Prostate gland (tissue), 1 donor: Measurements from ENCODE around the gene KLHL36.

Source experiments
- POLR2A ChIP-seq: fragments of 450-650 bp; IDR thresholded peaks from one replicate; pipeline ENCODE4 v1.6.1; 2016; ENCODE audit warnings: antibody characterized with exemption, mild to moderate bottlenecking
- POLR2AphosphoS5 ChIP-seq: sonication (generic); formaldehyde crosslinking; IDR thresholded peaks from one replicate; pipeline ENCODE4 v1.6.1; 2017; ENCODE audit warnings: antibody characterized with exemption

DNA sequence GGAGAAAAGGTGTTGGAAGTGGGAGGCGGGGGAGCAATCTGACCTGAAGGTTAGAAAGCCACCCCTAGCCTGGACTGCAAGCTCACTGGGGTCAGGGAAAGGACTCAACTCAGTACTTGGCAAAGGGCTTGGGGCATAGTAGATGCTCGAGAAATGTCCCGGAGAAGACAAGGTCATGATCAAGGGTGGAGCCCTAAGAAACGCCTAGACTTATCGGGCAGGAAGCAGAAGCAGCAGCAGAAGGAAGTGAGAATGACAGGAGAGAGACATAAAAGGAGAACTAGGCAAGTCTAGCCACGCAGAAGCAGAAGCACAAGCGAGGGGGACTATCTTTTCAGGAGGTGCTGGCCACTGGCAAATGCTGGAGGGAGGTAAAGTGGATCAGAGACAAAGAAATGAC lies 40.6 kb upstream of the KLHL36 start:
- TF ChIP-seq POLR2A = no peak
- no peak for TF ChIP-seq POLR2AphosphoS5
